Measurements from ENCODE around the gene ATR. TPM values are rescaled to one million over a fixed set of nuclear protein-coding genes. Genes with fewer than 3 reads are reported as not detected.

Gene ATR
- total RNA-seq, 1 donor = 22.1 TPM

DNA sequence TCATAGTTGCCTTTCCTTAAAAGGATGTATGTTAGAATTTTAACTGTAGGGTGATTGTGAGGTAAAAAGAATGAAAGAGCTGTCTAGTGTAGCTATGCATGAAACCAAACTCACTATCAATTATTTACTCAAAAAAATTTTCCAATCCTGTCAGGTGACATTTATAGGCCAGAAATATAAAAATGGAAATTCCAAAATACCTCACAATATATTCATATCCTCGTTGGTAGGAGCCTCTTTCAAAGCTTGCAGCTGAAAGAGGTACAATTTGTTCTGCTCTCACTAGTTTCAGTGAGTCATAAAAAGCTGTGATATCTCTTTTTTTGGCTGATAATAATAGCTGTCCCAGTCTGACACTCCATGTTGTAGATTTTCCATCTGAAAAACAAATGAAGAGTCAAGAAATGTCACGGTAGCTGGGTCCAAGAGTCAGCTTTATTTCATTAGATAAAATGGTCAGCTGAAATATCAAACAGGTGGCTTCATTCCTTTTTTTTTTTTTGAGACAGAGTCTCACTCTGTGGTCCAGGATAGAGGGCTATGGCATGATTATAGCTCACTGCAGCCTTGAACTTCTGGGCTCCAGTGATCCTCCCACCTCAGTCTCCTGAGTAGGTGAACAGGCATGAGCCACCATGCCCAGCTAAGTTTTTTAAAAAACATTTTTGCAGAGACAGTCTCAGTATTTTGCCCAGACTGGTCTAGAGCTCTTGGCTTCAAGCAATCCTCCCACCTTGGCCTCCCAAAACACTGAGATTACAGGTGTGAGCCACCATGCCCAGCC, 79.9 kb downstream of the ATR start:
- Histone ChIP-seq H3K79me2 (ENCODE audit: insufficient read depth, low read length) (no peaks in the 10 kb centered on the region), H4K20me1 (ENCODE audit: insufficient read depth, low read length) (no peaks in the 10 kb centered on the region), H3K4me3 (ENCODE audit: insufficient read depth, low read length) (no peak overlapping the region), H3K4me2 (ENCODE audit: insufficient read depth, low read length) (no peak overlapping the region), H3K4me1 (ENCODE audit: insufficient read depth, low read length) (peaks cover 19% of the 10 kb centered on the region), H3K9me3 (ENCODE audit: low read depth, low read length) (no peaks in the 10 kb centered on the region), H2AFZ (ENCODE audit: low read length) (no peak overlapping the region), H3K36me3 (ENCODE audit: insufficient read depth, low read length) (peaks cover 16% of the 10 kb centered on the region), H3K27ac (ENCODE audit: low read depth, low read length) (no peak overlapping the region), H3K27me3 (ENCODE audit: insufficient read depth, low read length) (no peaks in the 10 kb centered on the region)
- no peak for DNase-seq (ENCODE audit: insufficient read length, low spot score, missing footprints)
- TF ChIP-seq, protein P1, sequence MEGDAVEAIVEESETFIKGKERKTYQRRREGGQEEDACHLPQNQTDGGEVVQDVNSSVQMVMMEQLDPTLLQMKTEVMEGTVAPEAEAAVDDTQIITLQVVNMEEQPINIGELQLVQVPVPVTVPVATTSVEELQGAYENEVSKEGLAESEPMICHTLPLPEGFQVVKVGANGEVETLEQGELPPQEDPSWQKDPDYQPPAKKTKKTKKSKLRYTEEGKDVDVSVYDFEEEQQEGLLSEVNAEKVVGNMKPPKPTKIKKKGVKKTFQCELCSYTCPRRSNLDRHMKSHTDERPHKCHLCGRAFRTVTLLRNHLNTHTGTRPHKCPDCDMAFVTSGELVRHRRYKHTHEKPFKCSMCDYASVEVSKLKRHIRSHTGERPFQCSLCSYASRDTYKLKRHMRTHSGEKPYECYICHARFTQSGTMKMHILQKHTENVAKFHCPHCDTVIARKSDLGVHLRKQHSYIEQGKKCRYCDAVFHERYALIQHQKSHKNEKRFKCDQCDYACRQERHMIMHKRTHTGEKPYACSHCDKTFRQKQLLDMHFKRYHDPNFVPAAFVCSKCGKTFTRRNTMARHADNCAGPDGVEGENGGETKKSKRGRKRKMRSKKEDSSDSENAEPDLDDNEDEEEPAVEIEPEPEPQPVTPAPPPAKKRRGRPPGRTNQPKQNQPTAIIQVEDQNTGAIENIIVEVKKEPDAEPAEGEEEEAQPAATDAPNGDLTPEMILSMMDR (IDR thresholded peaks at IDR 0.05; ENCODE audit: extremely low read depth, low read depth, low read length) = no peak

DNA sequence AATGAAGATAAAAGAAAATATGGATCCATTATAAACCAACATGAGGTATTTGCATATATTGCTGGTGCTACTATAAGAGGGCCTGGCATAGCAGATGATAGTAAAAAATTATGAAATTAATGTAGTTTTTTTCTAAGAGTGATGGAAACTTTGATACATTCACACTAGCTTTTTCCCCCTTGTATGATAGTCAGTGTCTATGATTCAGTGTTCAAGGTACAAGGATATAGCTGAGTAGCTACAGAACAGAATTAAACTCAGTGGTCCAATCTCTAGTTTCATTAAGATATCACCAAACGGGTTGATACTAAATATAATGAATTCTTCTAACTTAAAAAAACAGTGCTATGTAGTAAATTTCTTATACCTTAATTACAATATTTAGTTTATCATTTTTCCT, 80.8 kb downstream of the ATR start:
- no peak overlapping the region for H3K4me3 ChIP-seq (ENCODE audit: insufficient read depth, low read length)
- H3K36me3 ChIP-seq (ENCODE audit: insufficient read depth, low read length) = peaks cover 22% of the 10 kb centered on the region
- H3K79me2 ChIP-seq (ENCODE audit: insufficient read depth, low read length) = no peaks in the 10 kb centered on the region
- no peaks in the 10 kb centered on the region for H4K20me1 ChIP-seq (ENCODE audit: insufficient read depth, low read length)
- no peak for DNase-seq (ENCODE audit: insufficient read length, low spot score, missing footprints)
- H2AFZ ChIP-seq (ENCODE audit: low read length) = no peak overlapping the region
- no peak overlapping the region for H3K27ac ChIP-seq (ENCODE audit: low read depth, low read length)
- TF ChIP-seq, protein P1 (IDR thresholded peaks at IDR 0.05; ENCODE audit: extremely low read depth, low read depth, low read length) = no peak
- peaks cover 19% of the 10 kb centered on the region for H3K4me1 ChIP-seq (ENCODE audit: insufficient read depth, low read length)
- H3K27me3 ChIP-seq (ENCODE audit: insufficient read depth, low read length) = no peaks in the 10 kb centered on the region
- no peak overlapping the region for H3K4me2 ChIP-seq (ENCODE audit: insufficient read depth, low read length)
- H3K9me3 ChIP-seq (ENCODE audit: low read depth, low read length) = no peaks in the 10 kb centered on the region

DNA sequence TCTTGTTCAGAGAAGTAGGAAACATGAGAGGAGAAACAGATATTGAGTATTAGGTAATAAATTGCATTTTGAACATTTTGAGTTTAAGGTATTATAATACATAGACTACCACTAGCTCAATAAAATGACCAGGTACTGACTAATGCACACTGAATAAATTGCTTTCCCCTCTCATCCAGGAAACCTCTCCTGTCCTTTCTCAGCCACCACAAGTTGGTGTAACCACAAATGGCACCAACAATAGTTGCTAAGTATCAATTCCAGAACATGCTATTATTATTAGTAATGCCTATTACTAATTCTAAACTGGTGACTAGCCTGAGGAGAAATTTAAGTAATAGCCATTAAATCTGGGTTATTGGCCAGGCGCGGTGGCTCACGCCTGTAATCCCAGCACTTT, 83.4 kb downstream of the ATR start:
- H2AFZ ChIP-seq (ENCODE audit: low read length) = no peak overlapping the region
- H3K4me2 ChIP-seq (ENCODE audit: insufficient read depth, low read length) = no peak overlapping the region
- no peaks in the 10 kb centered on the region for H3K79me2 ChIP-seq (ENCODE audit: insufficient read depth, low read length)
- no peak overlapping the region for H3K4me3 ChIP-seq (ENCODE audit: insufficient read depth, low read length)
- H3K27me3 ChIP-seq (ENCODE audit: insufficient read depth, low read length) = no peaks in the 10 kb centered on the region
- TF ChIP-seq, protein P1 (IDR thresholded peaks at IDR 0.05; ENCODE audit: extremely low read depth, low read depth, low read length) = no peak
- peaks cover 36% of the 10 kb centered on the region for H3K36me3 ChIP-seq (ENCODE audit: insufficient read depth, low read length)
- peaks cover 3% of the 10 kb centered on the region for H3K4me1 ChIP-seq (ENCODE audit: insufficient read depth, low read length)
- H3K27ac ChIP-seq (ENCODE audit: low read depth, low read length) = no peak overlapping the region
- no peaks in the 10 kb centered on the region for H4K20me1 ChIP-seq (ENCODE audit: insufficient read depth, low read length)
- no peak for DNase-seq (ENCODE audit: insufficient read length, low spot score, missing footprints)
- H3K9me3 ChIP-seq (ENCODE audit: low read depth, low read length) = no peaks in the 10 kb centered on the region

DNA sequence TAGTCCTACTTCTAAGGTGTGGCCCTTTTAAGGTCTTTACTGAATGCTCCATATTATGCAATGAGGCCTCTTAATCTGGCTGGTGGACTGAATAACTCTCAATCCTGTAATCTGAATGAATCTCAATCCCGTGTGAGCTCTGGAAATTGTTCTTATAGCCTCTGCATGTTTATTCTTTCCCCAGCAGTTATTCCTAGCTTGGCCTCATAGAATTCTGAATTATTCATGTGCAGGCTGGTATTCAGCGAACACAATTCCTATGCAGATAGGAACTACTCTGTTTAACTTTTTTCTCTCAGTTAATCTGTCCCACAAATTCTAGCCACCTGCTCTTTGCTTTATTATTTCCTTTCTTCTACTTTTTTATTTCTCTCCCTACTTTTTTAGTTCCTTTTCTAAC, 86.3 kb downstream of the ATR start:
- Histone ChIP-seq H3K4me3 (ENCODE audit: insufficient read depth, low read length) (no peak overlapping the region), H3K79me2 (ENCODE audit: insufficient read depth, low read length) (no peaks in the 10 kb centered on the region), H2AFZ (ENCODE audit: low read length) (no peak overlapping the region), H4K20me1 (ENCODE audit: insufficient read depth, low read length) (no peaks in the 10 kb centered on the region), H3K4me2 (ENCODE audit: insufficient read depth, low read length) (no peak overlapping the region), H3K9me3 (ENCODE audit: low read depth, low read length) (no peaks in the 10 kb centered on the region), H3K36me3 (ENCODE audit: insufficient read depth, low read length) (peaks cover 31% of the 10 kb centered on the region), H3K4me1 (ENCODE audit: insufficient read depth, low read length) (no peaks in the 10 kb centered on the region), H3K27me3 (ENCODE audit: insufficient read depth, low read length) (no peaks in the 10 kb centered on the region), H3K27ac (ENCODE audit: low read depth, low read length) (no peak overlapping the region)
- DNase-seq (ENCODE audit: insufficient read length, low spot score, missing footprints) = no peak
- TF ChIP-seq, protein P1 (IDR thresholded peaks at IDR 0.05; ENCODE audit: extremely low read depth, low read depth, low read length) = no peak

All from osteoblast (primary cell).